ENCODE data around the gene TNFRSF4.

Gene TNFRSF4

GRCh38 chr1:1169429-1170214 lies 44.3 kb downstream of the TNFRSF4 start:
- no peak overlapping the region for H3K27ac ChIP-seq
- TF ChIP-seq CTCF (conservative IDR thresholded peaks at IDR 0.05), result no peak
- no peak for TF ChIP-seq ZFX (IDR thresholded peaks at IDR 0.05)

- H3K27ac ChIP-seq, result no peak overlapping the region
- TF ChIP-seq ZFX (IDR thresholded peaks at IDR 0.05) (no peak), CTCF (conservative IDR thresholded peaks at IDR 0.05) (no peak)
These were observed 45.2 kb downstream of the TNFRSF4 start for GRCh38 chr1:1168451-1169411.

- TF ChIP-seq ZFX (IDR thresholded peaks at IDR 0.05) (no peak), CTCF (conservative IDR thresholded peaks at IDR 0.05) (no peak)
- no peak overlapping the region for H3K27ac ChIP-seq
These were observed 46.0 kb downstream of the TNFRSF4 start for GRCh38 chr1:1167841-1168450.

GRCh38 chr1:1167398-1167821 lies 46.5 kb downstream of the TNFRSF4 start:
- no peak overlapping the region for H3K27ac ChIP-seq
- TF ChIP-seq ZFX (IDR thresholded peaks at IDR 0.05) (no peak), CTCF (conservative IDR thresholded peaks at IDR 0.05) (no peak)

- TF ChIP-seq CTCF (conservative IDR thresholded peaks at IDR 0.05) (no peak), ZFX (IDR thresholded peaks at IDR 0.05) (no peak)
These were observed 47.1 kb downstream of the TNFRSF4 start for GRCh38 chr1:1166642-1167397.

GRCh38 chr1:1165900-1166421 lies 48.0 kb downstream of the TNFRSF4 start:
- TF ChIP-seq ZFX (IDR thresholded peaks at IDR 0.05) (no peak), CTCF (conservative IDR thresholded peaks at IDR 0.05) (no peak)
- H3K27ac ChIP-seq, result peak overlapping the region; percentile 100

More at GRCh38 chr1:1166642-1167397, 47.1 kb downstream of the TNFRSF4 start:
- no peak overlapping the region for H3K27ac ChIP-seq
